Measurements from ENCODE around the gene NR2F2.

DNA sequence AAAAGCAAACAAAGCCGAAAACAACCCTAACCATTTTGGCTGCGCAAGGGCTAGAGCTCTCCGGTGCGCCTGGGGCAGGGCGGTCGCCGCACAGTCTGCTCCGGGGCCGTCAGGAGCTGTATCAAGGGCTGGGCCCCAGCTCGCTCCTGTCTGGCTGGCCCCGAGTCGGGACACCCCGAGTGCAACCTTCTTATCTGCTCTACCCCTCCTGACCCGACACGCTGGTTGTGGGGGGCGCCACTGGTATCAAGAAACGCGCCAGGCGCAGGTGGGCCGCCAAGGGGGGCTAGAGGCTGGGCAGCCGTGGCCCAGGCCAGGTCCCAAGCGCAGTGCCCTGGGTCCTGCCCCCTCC is 36.0 kb downstream of the NR2F2 start:
- TF ChIP-seq CTCF (optimal IDR thresholded peaks at IDR 0.05 in 1 of 3, IDR thresholded peaks at IDR 0.05 in 1 of 3, conservative IDR thresholded peaks at IDR 0.05 in 1 of 3; ENCODE audit: extremely low read depth in 1 of 3, insufficient read depth in 2 of 3, low read length in 3 of 3) (no peak), EZH2 (IDR thresholded peaks at IDR 0.05; ENCODE audit: low read length) (no peak)

Data from keratinocyte (primary cell).